ENCODE measurements around the gene AMELX.

The AMELX gene

GRCh38 chrX:11293113-11293512 is at the start of gene AMELX:
TSS of gene AMELX (plus strand) at chrX:11293413. CDS start at chrX:11294789, 1,376 bp downstream.
- DNase-seq (ENCODE audit: low read depth in 1 of 2, low spot score in 1 of 2) = no peak

- no peak for DNase-seq (ENCODE audit: low read depth in 1 of 2, low spot score in 1 of 2)
Measured at GRCh38 chrX:11244636-11245035, 48.6 kb upstream of the AMELX start.

- DNase-seq (ENCODE audit: low read depth in 1 of 2, low spot score in 1 of 2) = no peak
Measured at GRCh38 chrX:11254417-11255109, 38.6 kb upstream of the AMELX start.

GRCh38 chrX:11257290-11257689 is 35.9 kb upstream of the AMELX start:
- DNase-seq (ENCODE audit: low read depth in 1 of 2, low spot score in 1 of 2) = no peak

- no peak for DNase-seq (ENCODE audit: low read depth in 1 of 2, low spot score in 1 of 2)
Measured at GRCh38 chrX:11257711-11258110, 35.5 kb upstream of the AMELX start.

GRCh38 chrX:11259437-11259836 is 33.8 kb upstream of the AMELX start:
- DNase-seq (ENCODE audit: low read depth in 1 of 2, low spot score in 1 of 2) = no peak

GRCh38 chrX:11261260-11261659 is 32.0 kb upstream of the AMELX start:
- DNase-seq (ENCODE audit: low read depth in 1 of 2, low spot score in 1 of 2) = no peak

GRCh38 chrX:11264925-11265324 is 28.3 kb upstream of the AMELX start:
- DNase-seq (ENCODE audit: low read depth in 1 of 2, low spot score in 1 of 2) = no peak

- no peak for DNase-seq (ENCODE audit: low read depth in 1 of 2, low spot score in 1 of 2)
Measured at GRCh38 chrX:11265352-11265751, 27.9 kb upstream of the AMELX start.

GRCh38 chrX:11266573-11267003 is 26.6 kb upstream of the AMELX start:
- DNase-seq (ENCODE audit: low read depth in 1 of 2, low spot score in 1 of 2) = no peak

GRCh38 chrX:11267425-11267824 is 25.8 kb upstream of the AMELX start:
- DNase-seq (ENCODE audit: low read depth in 1 of 2, low spot score in 1 of 2) = no peak

GRCh38 chrX:11269006-11269405 is 24.2 kb upstream of the AMELX start:
- DNase-seq (ENCODE audit: low read depth in 1 of 2, low spot score in 1 of 2) = no peak

GRCh38 chrX:11269996-11270395 is 23.2 kb upstream of the AMELX start:
- no peak for DNase-seq (ENCODE audit: low read depth in 1 of 2, low spot score in 1 of 2)

- DNase-seq (ENCODE audit: low read depth in 1 of 2, low spot score in 1 of 2) = no peak
Measured at GRCh38 chrX:11272290-11272689, 20.9 kb upstream of the AMELX start.

GRCh38 chrX:11272863-11273262 is 20.4 kb upstream of the AMELX start:
- no peak for DNase-seq (ENCODE audit: low read depth in 1 of 2, low spot score in 1 of 2)

- no peak for DNase-seq (ENCODE audit: low read depth in 1 of 2, low spot score in 1 of 2)
Measured at GRCh38 chrX:11273544-11273943, 19.7 kb upstream of the AMELX start.

- no peak for DNase-seq (ENCODE audit: low read depth in 1 of 2, low spot score in 1 of 2)
Measured at GRCh38 chrX:11282043-11282442, 11.2 kb upstream of the AMELX start.

GRCh38 chrX:11285651-11286050 is 7.6 kb upstream of the AMELX start:
- DNase-seq (ENCODE audit: low read depth in 1 of 2, low spot score in 1 of 2) = no peak

GRCh38 chrX:11287505-11287904 is 5.7 kb upstream of the AMELX start:
- DNase-seq (ENCODE audit: low read depth in 1 of 2, low spot score in 1 of 2) = no peak

- no peak for DNase-seq (ENCODE audit: low read depth in 1 of 2, low spot score in 1 of 2)
Measured at GRCh38 chrX:11290416-11291102, 2.7 kb upstream of the AMELX start.

- no peak for DNase-seq (ENCODE audit: low read depth in 1 of 2, low spot score in 1 of 2)
Measured at GRCh38 chrX:11296051-11296450, 2.8 kb downstream of the AMELX start.

GRCh38 chrX:11298600-11298999 is 5.4 kb downstream of the AMELX start:
- DNase-seq (ENCODE audit: low read depth in 1 of 2, low spot score in 1 of 2) = no peak

- DNase-seq (ENCODE audit: low read depth in 1 of 2, low spot score in 1 of 2) = no peak
Measured at GRCh38 chrX:11304829-11305228, 11.6 kb downstream of the AMELX start.

Measured in activated T-helper 1 cell treated with anti-CD3 and anti-CD28 coated beads, Interleukin-2, amount 50 U/mL, for 16 hours (primary cell).